ENCODE data around the gene SARS2. TPM values are rescaled to one million over a fixed set of nuclear protein-coding genes. Genes with fewer than 3 reads are reported as not detected.
"Not testable (repeated sequence)": the region's sequence is repeated elsewhere in the genome, so short reads cannot be mapped to it uniquely, and the experiment has no call there.

Gene SARS2
- total RNA-seq, 1 donor from 2014 or later: 21.6 TPM

DNA sequence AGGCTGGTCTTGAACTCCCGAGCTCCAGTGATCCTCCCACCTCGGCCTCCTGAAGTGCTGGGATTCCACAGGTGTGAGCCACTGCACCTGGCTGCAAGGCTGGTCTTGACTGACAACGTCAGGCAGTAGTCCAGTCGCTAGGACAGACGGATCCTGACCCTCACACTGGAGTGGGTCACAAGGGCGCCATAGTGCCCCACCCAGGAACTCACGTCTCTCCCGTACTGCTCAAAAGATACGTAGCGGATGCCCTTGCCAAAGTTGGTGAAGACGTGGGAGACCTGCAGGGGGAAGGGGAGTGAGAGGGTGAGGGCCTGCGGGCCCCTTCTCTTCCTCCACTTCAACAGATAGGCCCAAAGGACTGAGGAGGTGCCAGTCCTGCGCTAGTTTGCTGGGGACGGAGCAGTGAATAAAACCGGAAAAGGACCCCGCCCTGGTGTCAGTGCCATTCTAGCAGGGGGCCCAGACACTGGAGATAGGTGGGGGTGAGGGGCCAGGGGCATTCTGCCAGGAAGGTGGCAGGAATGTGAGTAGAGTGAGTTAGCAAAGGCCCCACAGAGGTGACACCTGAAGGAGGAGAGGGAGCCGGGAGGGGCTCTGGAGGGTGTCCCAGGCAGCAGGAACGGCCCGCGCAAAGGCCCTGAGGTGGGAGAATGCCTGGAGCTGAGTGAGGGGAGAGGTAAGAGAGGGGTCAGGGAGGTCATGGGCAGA, 12.1 kb upstream of the SARS2 start:
- Histone ChIP-seq H3K27ac (no peak overlapping the region), H3K9me3 (no peaks in the 10 kb centered on the region), H3K4me3 (no peak overlapping the region), H3K4me1 (no peaks in the 10 kb centered on the region), H3K36me3 (no peaks in the 10 kb centered on the region), H3K27me3 (no peaks in the 10 kb centered on the region)
- intact Hi-C loops (cut with DNase I): no loop called here
- ATAC-seq (no peak), DNase-seq (no peak)
- TF ChIP-seq, protein P1, sequence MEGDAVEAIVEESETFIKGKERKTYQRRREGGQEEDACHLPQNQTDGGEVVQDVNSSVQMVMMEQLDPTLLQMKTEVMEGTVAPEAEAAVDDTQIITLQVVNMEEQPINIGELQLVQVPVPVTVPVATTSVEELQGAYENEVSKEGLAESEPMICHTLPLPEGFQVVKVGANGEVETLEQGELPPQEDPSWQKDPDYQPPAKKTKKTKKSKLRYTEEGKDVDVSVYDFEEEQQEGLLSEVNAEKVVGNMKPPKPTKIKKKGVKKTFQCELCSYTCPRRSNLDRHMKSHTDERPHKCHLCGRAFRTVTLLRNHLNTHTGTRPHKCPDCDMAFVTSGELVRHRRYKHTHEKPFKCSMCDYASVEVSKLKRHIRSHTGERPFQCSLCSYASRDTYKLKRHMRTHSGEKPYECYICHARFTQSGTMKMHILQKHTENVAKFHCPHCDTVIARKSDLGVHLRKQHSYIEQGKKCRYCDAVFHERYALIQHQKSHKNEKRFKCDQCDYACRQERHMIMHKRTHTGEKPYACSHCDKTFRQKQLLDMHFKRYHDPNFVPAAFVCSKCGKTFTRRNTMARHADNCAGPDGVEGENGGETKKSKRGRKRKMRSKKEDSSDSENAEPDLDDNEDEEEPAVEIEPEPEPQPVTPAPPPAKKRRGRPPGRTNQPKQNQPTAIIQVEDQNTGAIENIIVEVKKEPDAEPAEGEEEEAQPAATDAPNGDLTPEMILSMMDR (IDR thresholded peaks at IDR 0.05): no peak

DNA sequence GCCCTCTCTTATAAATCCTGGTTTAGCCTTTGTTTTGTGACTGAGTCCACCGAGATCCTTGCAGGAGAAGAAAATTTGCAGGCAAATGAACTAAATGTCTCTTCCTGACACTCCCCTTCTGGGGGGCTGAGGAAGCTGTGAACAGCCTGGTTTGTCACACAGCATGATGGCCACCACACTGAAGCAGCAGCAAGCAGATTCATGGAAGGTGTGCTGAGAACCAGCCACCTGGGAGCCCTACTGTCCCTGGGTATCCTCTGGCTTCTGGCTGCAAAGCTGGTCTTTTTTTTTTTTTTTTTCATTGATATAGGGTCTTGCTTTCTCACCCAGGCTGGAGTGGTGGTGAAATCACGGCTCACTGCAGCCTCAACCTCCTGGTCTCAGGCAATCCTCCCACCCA, 11.4 kb upstream of the SARS2 start:
- Histone ChIP-seq H3K27me3 (no peaks in the 10 kb centered on the region), H3K27ac (no peak overlapping the region), H3K4me3 (no peak overlapping the region), H3K36me3 (no peaks in the 10 kb centered on the region), H3K9me3 (no peaks in the 10 kb centered on the region), H3K4me1 (no peaks in the 10 kb centered on the region)
- intact Hi-C loops (cut with DNase I): no loop called here
- ATAC-seq: no peak
- no peak for DNase-seq
- TF ChIP-seq, protein P1 (IDR thresholded peaks at IDR 0.05): no peak

DNA sequence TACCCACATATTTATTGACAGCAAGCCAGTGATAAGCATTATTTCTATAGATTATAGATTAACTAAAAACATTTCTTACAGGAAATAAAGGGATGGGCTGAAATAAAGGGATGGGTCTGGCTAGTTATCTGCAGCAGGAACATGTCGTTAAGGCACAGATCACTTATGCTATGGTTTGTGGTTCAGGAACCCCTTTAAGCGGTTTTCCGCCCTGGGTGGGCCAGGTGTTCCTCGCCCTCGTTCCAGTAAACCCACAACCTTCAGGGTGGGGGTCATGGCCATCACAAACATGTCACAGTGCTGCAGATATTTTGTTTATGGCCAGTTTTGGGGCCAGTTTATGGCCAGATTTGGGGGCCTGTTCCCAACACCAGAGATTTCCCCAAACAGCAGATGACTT, 10.9 kb upstream of the SARS2 start:
- H3K4me1 ChIP-seq; DNase-seq; H3K4me3 ChIP-seq; H3K36me3 ChIP-seq; intact Hi-C loops (cut with DNase I); ATAC-seq; H3K27me3 ChIP-seq; H3K27ac ChIP-seq; H3K9me3 ChIP-seq: not testable (repeated sequence)

DNA sequence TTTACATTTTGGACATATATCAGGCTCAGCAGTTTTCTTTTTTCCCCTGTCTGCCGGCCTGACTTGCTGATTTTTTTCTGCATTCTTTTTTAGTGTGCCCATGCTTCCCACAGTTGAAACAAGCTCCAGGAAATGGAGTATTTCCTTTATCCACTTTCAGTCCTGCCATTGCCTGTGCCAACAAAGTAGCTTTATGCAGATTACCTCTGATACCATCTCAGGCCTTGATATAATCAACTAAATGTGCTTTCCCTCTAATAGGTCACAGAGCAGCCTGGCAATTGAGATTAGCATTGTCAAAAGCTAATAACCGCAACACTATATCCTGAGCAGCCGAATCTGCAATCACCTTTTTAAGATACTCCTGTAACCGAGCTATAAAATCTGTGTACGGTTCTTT, 9.4 kb upstream of the SARS2 start:
- H3K27me3 ChIP-seq: no peaks in the 10 kb centered on the region
- intact Hi-C loops (cut with DNase I): no loop called here
- DNase-seq (no peak), ATAC-seq (no peak)
- H3K4me3 ChIP-seq: no peak overlapping the region
- TF ChIP-seq, protein P1 (IDR thresholded peaks at IDR 0.05): no peak
- H3K36me3 ChIP-seq: no peaks in the 10 kb centered on the region
- no peaks in the 10 kb centered on the region for H3K9me3 ChIP-seq
- H3K4me1 ChIP-seq: no peaks in the 10 kb centered on the region
- H3K27ac ChIP-seq: peak overlapping the region; percentile 18

DNA sequence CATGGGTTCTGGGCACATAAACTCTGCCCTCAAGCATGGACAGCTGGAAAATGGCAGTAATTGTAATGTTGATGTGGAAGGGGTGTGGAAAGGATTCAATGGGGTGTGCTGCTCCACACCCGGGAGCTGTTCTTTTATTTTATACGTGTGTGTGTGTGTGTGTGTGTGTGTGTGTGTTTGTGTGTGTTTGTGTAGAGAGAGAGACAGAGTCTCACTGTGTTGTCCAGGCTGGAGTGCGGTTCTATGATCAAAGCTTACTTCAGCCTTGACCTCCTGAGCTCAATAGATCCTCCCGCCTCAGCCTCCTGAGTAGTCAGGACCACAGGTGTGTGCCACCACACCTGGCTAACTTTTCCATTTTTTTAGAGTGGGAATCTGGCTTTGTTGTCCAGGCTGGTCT, 3.0 kb upstream of the SARS2 start:
- Histone ChIP-seq H3K4me1 (peaks cover 15% of the 10 kb centered on the region), H3K4me3 (no peak overlapping the region), H3K9me3 (no peaks in the 10 kb centered on the region), H3K36me3 (peaks cover 8% of the 10 kb centered on the region), H3K27ac (no peak overlapping the region), H3K27me3 (no peaks in the 10 kb centered on the region)
- no peak for ATAC-seq
- TF ChIP-seq, protein P1 (IDR thresholded peaks at IDR 0.05): no peak
- intact Hi-C loops (cut with DNase I): no loop called here
- DNase-seq: no peak

DNA sequence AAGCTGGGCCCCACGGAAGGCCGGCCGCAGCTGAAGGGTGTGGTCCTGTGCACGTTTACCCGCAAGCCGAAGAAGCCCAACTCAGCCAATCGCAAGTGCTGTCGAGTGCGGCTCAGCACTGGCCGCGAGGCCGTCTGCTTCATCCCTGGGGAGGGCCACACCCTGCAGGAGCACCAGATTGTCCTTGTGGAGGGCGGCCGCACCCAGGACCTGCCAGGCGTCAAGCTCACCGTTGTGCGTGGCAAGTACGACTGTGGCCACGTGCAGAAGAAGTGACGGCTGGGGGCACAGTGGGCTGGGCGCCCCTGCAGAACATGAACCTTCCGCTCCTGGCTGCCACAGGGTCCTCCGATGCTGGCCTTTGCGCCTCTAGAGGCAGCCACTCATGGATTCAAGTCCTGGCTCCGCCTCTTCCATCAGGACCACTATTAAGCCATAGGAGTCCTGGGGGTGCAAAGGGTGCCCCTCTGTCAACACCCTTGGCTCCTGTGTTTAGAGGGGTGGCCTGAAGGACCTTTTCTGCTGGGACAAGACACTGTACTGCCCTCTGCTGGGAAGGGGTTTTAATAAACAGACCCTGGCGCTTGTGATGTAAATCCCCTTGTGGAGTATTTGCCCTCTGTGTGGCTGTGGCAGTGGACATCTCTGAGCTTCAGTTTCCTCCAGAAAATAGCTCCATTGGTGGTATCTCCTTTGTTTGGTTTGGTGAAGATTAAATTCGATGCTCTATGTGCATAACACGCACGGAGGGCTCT, 2.0 kb upstream of the SARS2 start:
- peaks cover 8% of the 10 kb centered on the region for H3K36me3 ChIP-seq
- no peak overlapping the region for H3K4me3 ChIP-seq
- peaks cover 15% of the 10 kb centered on the region for H3K4me1 ChIP-seq
- intact Hi-C loops (cut with DNase I): no loop called here
- H3K27ac ChIP-seq: no peak overlapping the region
- TF ChIP-seq, protein P1 (IDR thresholded peaks at IDR 0.05): peak; percentile 28
- DNase-seq (no peak), ATAC-seq (no peak)
- no peaks in the 10 kb centered on the region for H3K27me3 ChIP-seq
- no peaks in the 10 kb centered on the region for H3K9me3 ChIP-seq
